ENCODE data around the gene EXD1.
"Not testable (repeated sequence)": the region's sequence is repeated elsewhere in the genome, so short reads cannot be mapped to it uniquely, and the experiment has no call there.

Gene EXD1

DNA sequence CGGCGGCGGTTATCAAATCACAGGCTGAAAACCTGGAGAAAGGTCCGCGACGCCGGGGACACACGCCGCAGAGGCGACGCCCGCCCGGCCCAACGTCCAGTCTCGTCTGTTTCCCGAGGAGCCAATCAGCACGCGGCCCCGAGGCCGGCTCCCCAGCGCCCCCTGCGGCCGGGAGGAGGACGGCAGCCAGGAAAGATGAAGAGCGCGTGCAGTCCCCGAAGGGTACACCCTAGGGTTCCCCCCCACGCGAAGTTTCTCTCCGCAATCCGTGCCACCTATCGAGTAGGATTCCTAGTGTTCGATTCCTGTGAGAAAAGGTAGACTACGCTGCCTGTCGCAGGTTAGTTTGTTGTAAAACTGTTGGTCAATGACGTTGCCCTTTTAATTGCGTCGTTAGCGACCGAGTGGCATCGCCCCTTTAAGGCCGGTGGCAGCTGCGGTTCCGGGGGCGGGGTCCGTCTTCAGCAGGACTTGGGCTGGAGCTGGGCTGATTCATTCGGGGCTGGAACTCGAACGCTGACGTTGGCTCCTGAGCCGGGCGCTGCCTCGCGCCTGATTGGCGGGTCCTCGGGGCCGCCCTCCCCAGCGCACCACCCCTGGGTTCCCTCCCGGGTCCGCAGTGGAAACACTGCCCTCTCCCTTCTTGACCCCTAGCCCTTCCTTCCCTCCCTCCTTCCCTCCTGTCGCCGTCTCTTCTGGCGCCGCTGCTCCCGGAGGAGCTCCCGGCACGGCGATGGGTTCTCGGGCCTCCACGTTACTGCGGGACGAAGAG, at the start of gene EXD1, which contains the start of gene CHP1:
Gene EXD1 (minus strand): TSS at position 108 of the 772 bp plus-strand sequence. CDS start 4,182 bp downstream, outside the sequence.
Gene CHP1 (plus strand): TSS at position 619 of the 772 bp plus-strand sequence. CDS start 115 bp downstream, at position 734.
- DNase-seq = peak; percentile 84

DNA sequence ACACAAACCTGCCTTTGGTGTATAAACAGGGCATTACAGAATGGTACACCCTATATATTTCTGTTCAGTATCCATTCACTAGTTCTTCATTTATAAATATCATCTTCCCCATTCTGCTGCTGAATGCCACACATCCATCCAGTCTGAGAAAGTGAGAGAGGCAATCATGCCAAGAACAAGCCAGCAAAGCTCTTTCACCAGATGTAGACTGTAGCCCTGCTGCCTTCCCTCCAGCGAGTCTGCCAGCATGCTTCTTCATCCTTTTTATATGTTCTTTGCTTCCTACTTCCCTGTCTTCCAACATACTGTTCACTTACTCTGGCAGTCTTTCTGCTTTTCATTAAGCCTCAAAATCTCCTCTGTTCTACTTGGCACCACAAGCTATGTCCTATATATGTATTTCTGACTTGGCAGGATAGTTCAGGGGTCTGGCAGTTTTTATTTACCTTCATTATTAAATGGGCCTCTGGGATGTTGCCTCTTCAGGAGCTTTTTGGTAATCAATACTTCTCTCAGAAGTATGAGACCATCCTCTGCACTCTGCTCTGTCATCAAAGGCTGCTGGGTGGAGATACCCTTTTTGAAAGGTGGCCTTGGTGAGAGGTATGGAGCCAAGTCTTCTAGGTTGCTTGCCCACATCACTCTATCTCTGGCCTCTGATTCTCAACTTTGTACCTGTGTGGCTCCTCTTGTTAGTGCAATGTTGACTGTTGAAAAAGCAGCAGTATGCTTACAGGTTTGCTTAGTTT, 49.2 kb upstream of the EXD1 start:
- DNase-seq = no peak

GRCh38 chr15:41278319-41278718, 47.8 kb upstream of the EXD1 start:
- no peak for DNase-seq

DNA sequence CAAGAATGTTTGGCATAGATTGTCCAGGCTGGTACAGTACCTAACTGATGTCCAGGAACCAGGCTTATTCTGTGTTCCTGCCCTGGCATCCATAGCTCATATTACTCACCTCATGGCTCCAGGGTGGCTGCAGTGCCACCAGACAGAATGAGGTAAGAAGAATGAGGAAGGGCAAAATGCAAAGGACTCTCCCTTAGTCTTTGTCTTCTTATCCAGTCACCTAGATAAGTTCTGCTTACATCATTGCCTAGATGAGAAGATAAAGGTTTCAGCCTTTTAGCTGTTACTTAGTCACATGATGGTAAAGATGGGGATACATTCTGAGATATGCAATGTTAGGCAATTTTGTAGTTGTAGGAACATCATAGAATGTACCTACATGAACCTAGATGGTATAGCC, 46.3 kb upstream of the EXD1 start:
- DNase-seq = no peak

- no peak for DNase-seq
Observed at GRCh38 chr15:41269887-41270286, 39.3 kb upstream of the EXD1 start.

DNA sequence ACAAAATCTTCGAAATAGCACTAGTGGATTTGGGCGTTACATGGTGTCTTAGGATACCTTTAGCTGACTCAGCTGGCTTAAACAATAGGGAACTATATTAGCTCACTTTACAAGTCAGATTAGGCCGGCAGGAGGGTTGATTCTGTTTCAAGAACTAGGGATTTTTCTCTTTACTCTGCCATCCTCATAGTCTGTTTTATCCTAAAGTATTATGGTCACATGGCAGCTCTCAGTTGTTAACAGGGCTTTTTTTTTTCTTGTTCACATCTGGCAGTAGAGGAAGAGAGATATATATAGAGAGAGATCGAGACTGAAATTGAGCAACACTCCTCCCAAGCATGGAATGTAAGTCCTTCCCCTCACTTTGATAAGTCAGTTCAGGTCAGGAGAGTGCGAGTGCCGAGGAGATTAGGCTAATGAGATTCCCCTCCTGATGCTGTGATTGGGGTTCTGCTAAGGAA, 33.4 kb upstream of the EXD1 start:
- DNase-seq = no peak

DNA sequence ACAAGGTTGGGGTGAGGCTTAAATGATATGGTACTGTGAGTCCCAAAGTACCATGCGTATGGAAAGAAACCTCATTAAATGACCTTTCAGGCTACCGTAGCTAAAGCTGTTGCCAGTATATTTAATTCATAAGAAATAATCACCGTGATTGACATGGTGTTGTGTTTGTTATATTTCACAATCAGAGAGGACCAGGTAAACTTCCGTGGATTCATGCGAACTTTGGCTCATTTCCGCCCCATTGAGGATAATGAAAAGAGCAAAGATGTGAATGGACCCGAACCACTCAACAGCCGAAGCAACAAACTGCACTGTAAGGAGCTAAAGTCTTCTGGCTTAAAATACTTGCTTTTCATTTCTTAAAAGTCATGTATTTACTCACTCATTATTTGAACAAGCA, 32.0 kb upstream of the EXD1 start:
- no peak for DNase-seq

- DNase-seq = not testable (repeated sequence)
Observed at GRCh38 chr15:41260924-41261323, 30.4 kb upstream of the EXD1 start.

DNA sequence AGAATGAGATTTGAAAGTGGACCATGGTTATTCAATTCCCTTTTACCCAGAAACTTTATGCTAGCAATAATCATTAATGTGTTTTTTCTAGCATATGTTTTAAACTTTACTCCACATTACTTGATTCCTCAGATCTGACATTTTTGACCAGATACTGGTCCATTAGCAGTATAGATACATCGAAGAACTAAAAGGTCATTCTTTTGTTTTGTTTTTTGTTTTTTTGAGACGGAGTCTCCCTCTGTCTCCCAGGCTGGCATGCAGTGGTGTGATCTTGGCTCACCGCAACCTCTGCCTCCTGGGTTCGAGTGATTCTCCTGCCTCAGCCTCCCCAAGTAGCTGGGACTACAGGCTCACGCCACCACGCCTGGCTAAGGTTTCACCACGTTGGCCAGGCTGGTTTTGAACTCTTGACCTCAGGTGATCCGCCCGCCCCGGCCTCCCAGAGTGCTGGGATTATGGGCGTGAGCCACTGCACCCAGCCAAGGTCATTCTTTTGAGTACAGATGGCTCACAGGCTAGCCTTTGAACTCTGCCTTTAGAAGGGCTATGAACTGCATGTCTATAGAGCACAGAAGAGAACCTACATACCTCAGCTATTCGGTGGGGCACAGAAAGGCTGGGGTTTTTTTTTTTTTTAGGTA, 29.1 kb upstream of the EXD1 start:
- DNase-seq = no peak

DNA sequence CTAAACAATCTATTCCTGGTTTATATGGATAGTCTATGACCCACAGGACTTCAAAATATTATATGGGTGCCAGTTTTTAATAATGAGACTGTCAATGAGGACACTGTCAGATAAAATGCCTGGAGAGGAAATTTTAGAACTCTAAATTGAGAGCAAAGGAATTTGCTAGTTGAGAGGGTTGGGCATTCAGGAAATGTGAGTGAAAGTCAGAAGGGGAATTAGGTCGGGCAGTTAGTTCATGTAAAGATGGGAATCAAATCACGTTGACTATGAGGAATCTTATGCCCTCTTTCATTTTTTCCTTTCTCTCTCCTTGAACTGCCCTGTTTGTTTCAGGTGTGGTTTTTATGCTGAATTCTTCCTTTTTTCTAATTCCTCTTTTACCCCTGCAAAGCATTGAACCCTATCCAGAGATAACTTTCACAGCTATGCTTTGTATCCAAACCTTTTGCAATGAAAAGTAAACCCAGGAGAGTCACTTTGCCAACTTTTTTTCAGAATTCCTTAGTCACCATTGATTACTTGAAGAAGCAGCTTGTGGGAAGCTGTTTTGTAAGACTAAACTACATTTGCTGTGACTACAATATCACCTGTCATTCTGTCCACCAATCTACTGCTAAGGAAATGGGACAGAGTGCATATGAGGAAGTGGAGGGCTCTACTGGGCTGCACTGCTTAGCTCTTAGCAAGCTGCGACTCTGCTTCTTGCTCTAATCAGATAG, 28.4 kb upstream of the EXD1 start:
- DNase-seq = no peak

- no peak for DNase-seq
Observed at GRCh38 chr15:41256577-41257038, 26.1 kb upstream of the EXD1 start.

- DNase-seq = no peak
Observed at GRCh38 chr15:41256103-41256502, 25.5 kb upstream of the EXD1 start.

DNA sequence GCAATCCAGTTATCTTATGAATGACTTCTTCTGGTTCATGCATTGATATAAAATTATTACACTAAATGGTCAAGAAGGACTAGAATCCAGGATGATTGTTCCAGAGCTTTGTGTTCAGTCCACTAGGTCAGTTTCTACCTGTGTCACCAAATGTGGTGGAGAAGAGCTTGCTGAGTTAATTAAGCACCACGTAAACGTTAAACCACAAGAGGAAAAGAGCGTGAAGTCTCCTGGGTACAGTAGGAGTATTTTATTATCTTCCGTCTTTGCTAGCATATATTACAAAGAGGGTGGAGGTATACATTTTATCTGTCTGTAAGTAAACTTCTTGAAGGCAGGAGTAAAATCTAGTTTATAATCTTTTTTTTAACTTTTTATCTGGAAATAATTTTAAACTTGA, 24.0 kb upstream of the EXD1 start:
- no peak for DNase-seq

DNA sequence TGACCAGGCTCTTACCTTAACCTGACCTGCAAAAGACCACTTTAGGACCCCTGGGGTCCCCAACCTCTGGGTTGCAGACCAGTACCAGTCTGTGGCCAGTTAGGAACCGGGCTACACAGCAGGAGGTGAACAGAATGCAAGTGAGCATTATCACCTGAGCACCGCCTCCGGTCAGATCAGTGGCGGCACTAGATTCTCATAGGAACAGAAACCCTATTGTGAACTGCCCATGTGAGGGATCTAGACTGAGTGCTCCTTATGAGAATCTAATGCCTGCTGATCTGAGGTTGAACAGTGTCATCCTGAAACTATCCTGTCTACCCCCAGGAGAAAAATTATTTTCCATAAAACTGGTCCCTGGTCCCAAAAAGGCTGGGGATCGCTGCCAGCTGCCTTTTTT, 20.9 kb upstream of the EXD1 start:
- DNase-seq = no peak

GRCh38 chr15:41250745-41251144, 20.2 kb upstream of the EXD1 start:
- not testable (repeated sequence) for DNase-seq

GRCh38 chr15:41241221-41241964, 10.8 kb upstream of the EXD1 start:
- no peak for DNase-seq

DNA sequence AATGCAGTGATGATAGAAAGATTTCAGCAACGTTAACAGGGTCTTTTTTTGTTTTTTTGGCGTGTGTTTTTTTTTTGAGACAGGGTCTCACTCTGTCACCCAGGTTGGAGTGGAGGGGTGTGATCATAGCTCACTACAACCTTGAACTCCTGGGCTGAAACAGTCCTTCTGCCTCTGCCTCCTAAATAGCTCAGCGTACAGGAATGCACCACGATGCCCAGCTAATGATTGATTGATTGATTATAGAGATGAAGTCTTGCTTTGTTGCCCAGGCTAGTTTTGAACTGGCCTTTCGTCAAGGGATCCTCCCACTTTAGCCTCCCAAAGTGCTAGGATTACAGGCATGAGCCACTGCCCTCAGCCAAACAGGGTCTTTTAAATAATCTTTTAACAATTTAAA, 7.5 kb upstream of the EXD1 start:
- DNase-seq = no peak

- no peak for DNase-seq
Observed at GRCh38 chr15:41235929-41236328, 5.4 kb upstream of the EXD1 start.

GRCh38 chr15:41235228-41235627, 4.7 kb upstream of the EXD1 start:
- DNase-seq = not testable (repeated sequence)

DNA sequence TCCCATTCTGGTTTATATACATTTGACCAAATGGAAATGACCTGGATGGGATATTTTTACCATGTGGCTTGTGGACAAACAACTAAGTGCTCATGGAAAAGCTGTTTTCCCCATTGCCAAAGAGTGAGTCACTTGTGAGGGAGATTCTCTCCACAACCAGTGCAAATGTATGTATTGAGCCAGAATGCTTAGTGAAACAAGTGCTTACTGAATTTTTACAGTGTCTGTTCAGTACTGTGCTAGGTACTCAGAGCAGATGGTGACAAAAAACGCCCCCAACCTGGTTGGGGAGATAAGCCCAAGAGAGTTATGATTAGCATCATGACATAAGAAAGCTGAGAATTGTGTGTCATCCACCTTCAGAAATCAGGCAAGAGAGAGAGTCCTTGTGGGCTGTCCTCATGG, 2.8 kb upstream of the EXD1 start:
- no peak for DNase-seq

- DNase-seq = no peak
Observed at GRCh38 chr15:41231422-41232226, 1.1 kb upstream of the EXD1 start.
